HG03460 (cell line): ENCODE results near the gene ING5.
"Not testable (repeated sequence)": the region's sequence is repeated elsewhere in the genome, so short reads cannot be mapped to it uniquely, and the experiment has no call there.

Experiments used
- ATAC-seq: cut with Tn5 transposase; IDR thresholded peaks from one replicate; pipeline ENCODE4 v1.9.1; 2021; ENCODE audit not compliant: unreplicated experiment

ING5 gene

GRCh38 chr2:241736111-241736510 lies 34.3 kb downstream of the ING5 start:
- no peak for ATAC-seq

GRCh38 chr2:241738040-241738686 lies 36.3 kb downstream of the ING5 start:
- ATAC-seq, result no peak

GRCh38 chr2:241739177-241739576 lies 37.3 kb downstream of the ING5 start:
- ATAC-seq, result no peak

GRCh38 chr2:241739651-241740050 lies 37.8 kb downstream of the ING5 start:
- ATAC-seq, result no peak

- ATAC-seq, result no peak
Observed at GRCh38 chr2:241741016-241741415, 39.2 kb downstream of the ING5 start.

- no peak for ATAC-seq
Observed at GRCh38 chr2:241742320-241742939, 40.6 kb downstream of the ING5 start.

GRCh38 chr2:241743008-241743407 lies 41.2 kb downstream of the ING5 start:
- ATAC-seq, result not testable (repeated sequence)

GRCh38 chr2:241743620-241744019 lies 41.8 kb downstream of the ING5 start:
- ATAC-seq, result no peak

- ATAC-seq, result no peak
Observed at GRCh38 chr2:241744028-241744754, 42.4 kb downstream of the ING5 start.

- ATAC-seq, result no peak
Observed at GRCh38 chr2:241745276-241745675, 43.4 kb downstream of the ING5 start.

GRCh38 chr2:241746084-241746483 lies 44.2 kb downstream of the ING5 start:
- no peak for ATAC-seq

GRCh38 chr2:241748468-241749256 lies 46.8 kb downstream of the ING5 start:
- no peak for ATAC-seq

- ATAC-seq, result no peak
Observed at GRCh38 chr2:241750076-241750840, 48.4 kb downstream of the ING5 start.

- no peak for ATAC-seq
Observed at GRCh38 chr2:241751152-241751551, 49.3 kb downstream of the ING5 start.

GRCh38 chr2:241751776-241752175 lies 49.9 kb downstream of the ING5 start:
- no peak for ATAC-seq

GRCh38 chr2:241752253-241752652 lies 50.4 kb downstream of the ING5 start:
- no peak for ATAC-seq

- no peak for ATAC-seq
Observed at GRCh38 chr2:241752689-241753276, 50.9 kb downstream of the ING5 start.

GRCh38 chr2:241753493-241753892 lies 51.7 kb downstream of the ING5 start:
- no peak for ATAC-seq

- no peak for ATAC-seq
Observed at GRCh38 chr2:241754042-241754441, 52.2 kb downstream of the ING5 start.

GRCh38 chr2:241755166-241755565 lies 53.3 kb downstream of the ING5 start:
- ATAC-seq, result no peak
